Measurements from ENCODE around the gene SND1.

DNA sequence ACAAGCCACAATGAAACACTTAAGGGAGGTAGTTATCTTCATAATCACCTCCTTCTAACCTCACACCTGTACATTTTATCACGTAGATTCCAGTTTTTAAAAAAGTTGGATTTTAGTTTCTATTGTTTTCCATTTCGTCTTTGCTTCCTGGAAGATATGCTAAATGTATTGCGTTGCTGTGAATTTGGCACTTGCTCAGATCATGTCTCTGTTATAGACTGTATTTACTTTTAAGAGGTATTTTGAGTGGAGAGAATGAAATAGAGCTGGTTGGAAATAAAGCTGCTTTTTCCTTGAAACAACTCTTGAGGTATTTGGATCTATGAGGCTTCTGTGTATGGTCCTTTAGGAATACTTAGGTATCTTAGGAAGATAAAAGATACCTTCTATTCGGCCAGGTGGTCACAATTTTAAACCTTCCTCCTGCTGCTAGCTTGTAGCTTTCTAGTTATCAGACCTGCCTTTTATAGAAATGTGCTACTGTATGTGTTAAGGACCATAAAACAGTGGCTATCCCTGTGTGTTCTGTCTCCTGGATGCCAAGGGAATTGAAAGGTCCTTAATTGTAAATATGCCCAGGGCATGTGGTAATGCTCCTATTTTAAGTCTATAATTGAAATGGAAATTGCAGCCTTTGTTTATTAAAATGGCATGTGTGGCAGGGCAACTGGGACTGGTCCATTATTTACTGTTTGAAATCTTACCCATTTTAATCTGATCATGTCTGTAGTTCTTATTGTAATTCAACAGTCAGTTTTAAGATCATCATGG is 147.7 kb downstream of the SND1 start:
- TF ChIP-seq CTCF (conservative IDR thresholded peaks at IDR 0.05 in 1 of 2, IDR thresholded peaks at IDR 0.05 in 1 of 2; ENCODE audit: extremely low read depth in 1 of 2, insufficient read depth in 1 of 2, low read depth in 1 of 2, low read length in 2 of 2) (no peak), EZH2 (IDR thresholded peaks at IDR 0.05; ENCODE audit: borderline replicate concordance, low read length) (no peak)

Data from mammary epithelial cell (primary cell).